Stimulated activated CD8-positive, alpha-beta memory T cell treated with anti-CD3 and anti-CD28 coated beads, Interleukin-7, amount 100 ng/mL, for 48 hours (primary cell): ENCODE results near the gene SLC4A1.

ENCODE experiments used
- DNase-seq, 2 donors: peaks; one replicate each; pipeline ENCODE4 v3.0.0-alpha.2; 2020; ENCODE audit warnings: low read depth in 1 of 2; ENCODE audit errors: extremely low read depth in 1 of 2

Gene SLC4A1

DNA sequence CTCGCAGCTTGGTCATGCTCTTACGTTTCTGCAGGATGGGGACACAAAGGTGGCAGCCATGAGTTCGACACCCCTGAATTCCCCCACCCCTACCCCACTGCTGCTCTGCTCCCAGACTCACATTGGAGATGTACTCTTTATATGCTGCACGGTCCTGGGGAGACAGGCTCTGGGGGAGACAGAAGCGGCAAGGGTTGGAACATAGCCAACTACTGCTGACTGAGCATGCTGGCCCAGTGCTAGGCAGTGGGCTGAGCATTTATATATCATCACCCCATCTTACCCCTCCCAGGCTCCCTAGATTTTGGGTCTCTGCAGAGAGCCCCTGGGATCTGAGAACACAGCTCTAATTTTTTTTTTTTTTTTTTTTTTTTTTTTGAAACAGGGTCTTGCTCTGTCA, 60.2 kb downstream of the SLC4A1 start:
- no peak for DNase-seq

DNA sequence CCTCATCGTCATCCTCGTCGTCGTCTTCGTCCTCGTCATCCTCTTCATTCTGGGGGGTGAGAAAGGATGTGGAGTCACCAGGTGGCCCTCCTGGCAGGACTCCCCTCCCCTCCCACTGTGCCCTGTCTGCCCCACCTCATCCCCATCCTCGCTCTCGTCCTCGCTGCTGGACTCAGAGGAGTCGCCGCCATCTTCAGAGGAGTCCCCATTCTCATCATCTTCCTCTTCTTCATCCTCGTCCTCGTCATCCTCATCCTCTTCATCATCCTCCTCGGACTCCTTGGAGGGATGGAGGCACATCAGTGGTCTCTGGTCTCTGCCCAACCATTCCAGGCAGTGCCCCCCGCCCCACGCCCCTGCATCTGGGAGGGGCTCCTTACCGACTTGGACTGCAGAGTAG, 60.6 kb downstream of the SLC4A1 start:
- no peak for DNase-seq

DNA sequence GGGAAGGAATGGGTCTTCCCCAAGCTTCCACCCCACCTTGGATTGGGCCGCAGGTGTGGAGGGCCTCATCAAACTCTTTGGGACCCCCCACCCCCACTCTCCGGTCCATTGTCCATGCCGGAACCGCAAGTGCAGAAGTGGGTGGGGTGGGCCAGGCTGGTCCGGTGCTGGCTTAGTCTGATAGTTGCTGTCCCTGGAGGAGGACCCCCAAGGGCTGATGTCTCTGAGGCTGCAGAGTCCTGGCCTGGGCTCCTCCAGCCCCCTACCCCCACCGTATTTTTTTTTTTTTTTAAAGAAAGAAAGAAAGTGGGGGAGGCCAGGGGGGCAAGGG, 61.1 kb downstream of the SLC4A1 start:
- no peak for DNase-seq

GRCh38 chr17:44205962-44206824, 61.7 kb downstream of the SLC4A1 start:
- no peak for DNase-seq

- no peak for DNase-seq
These were observed 63.5 kb downstream of the SLC4A1 start for GRCh38 chr17:44204441-44204882.

DNA sequence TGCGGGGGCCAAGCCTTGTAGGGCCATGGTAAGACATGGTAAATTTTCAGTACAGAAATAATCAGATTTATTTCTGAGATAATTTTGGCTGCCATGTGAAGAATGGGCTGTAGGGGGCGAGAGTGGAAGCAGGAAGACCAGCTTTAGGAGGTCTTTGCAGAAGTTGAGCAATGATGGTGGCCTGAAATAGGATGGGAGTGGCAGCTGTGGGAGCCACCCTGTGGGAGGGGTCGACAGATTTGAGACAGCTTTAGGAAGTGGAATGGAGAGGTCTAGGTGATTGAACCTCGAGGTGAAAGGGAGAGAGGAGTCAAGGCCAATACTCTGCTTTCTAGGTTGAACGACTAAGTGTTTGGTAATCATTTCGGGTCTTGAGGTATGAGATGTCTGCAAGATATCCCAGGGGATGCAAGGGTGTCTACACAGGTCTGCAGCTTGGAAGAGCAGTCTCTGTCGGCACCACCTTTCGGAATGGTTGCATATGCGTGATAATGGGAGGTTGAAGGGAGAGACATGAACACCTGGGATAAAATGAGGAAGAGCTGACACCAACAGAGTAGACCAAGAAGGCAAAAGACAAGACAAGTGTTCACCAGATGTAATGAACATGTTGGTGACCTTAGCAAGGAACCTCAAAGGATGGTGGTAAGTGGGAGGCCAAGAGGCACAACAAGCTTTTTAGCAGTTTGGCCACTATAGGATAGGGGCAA, 64.0 kb downstream of the SLC4A1 start:
- no peak for DNase-seq

GRCh38 chr17:44202756-44203155, 65.2 kb downstream of the SLC4A1 start:
- DNase-seq, result no peak

GRCh38 chr17:44200478-44201155, 67.3 kb downstream of the SLC4A1 start:
- DNase-seq, result no peak

DNA sequence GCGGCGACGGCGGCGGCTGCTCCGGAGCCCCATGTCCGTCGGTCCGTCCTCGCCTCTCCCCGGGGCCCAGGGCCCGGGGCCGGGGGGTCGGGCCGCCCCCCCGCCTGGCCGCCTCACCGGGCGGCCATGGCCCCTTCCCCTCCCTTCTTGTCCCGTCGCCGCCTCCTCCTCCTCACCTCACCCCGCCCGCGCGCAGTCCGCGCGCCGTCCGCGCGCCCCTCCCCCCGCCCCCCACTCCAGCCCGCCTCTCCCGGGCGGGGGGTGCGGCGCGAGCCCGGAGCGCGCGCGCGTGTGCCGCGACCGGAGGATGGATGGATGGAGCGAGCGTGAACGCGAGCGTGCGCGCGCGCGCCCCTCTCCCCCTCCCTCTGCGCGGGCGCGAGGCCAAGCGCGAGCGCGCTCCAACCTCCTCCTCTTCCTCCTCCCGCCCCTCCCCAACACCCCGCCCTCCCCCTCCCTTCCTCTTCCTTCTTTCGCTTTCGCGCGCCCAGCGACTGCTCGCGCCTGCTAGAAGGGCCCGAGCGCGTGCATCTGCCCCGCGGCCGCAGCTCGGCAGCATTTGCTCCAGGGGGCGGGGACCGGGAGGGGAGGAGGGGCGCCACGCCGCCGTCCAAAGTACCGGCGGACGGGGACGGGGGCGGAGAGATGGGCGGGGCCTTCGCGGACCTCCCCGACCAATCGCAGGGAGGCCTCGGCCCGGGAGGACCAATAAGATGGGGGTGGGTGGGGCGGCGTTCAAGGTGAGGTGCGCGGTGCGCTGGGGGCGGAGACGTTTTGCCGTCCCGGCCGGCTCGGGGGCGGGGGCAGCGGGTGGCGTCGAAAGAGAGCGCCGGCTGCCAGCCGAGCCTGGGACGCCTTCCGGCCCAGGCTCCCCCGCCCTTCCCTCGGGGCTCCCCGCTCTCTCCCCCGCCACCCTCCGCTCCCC, 68.1 kb downstream of the SLC4A1 start, which contains the start of gene ATXN7L3:
Gene ATXN7L3 (minus strand): TSS at position 332 of the 925 bp plus-strand sequence. CDS start 1,814 bp downstream, outside the sequence.
- peak; percentile 100 for DNase-seq

DNA sequence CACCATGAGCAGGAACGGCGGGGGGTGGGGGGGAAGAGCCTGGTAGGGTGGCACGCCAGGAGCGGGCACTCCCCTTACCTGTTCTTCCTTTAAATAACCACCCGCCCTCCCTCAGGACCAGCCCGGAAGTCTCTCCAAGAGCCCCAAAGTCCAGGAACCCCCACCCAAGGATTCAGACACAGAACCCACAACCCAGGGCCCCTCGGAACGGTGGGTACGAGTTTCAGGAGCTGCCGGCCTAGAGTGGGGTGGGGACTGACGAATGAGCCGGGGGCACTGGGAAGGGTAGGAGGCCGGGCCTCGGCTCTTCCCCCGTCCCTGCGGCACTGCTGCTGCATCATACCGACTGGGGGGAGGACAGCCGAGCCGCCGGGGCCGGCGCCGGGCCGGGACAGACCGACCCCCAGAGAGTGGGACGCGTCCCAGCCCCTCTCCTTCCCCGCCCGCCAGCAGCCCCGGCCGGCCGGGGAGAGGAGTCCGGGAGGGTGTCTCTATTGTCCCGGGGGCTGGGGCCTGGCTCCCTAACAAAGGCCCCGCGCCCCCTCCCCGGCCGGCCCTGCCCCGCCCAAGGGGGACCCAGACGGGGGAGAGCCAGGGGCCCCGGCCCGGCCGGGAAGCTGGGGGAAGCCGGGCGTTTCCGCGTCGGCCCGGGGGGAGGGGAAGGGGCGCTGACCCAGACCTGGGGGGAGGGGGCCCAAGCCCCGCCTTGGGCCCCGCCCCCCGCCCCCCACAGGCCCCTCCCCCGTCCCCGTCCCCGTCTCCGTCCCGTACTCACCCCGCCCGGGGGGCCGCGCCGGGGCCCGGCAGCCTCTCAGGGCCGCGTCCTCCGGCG, 69.0 kb downstream of the SLC4A1 start:
- DNase-seq, result peak in 1 of 2 donors; percentile 39
